NCI-H446 (cell line): ENCODE data around the gene DDC.
"Not testable (repeated sequence)": the region's sequence is repeated elsewhere in the genome, so short reads cannot be mapped to it uniquely, and the experiment has no call there.

Experiments
- DNase-seq, 2 experiments: peaks; one replicate each; lab custom pipeline; 2025; lab: John Stamatoyannopoulos, UW

DDC gene

GRCh38 chr7:50519350-50519749 lies 45.9 kb downstream of the DDC start:
- not testable (repeated sequence) for DNase-seq

GRCh38 chr7:50513166-50513871 lies 51.9 kb downstream of the DDC start:
- no peak for DNase-seq

- no peak for DNase-seq
Observed at GRCh38 chr7:50512384-50512783, 52.8 kb downstream of the DDC start.

GRCh38 chr7:50509459-50509858 lies 55.7 kb downstream of the DDC start:
- no peak for DNase-seq

- DNase-seq: no peak
Observed at GRCh38 chr7:50508471-50508943, 56.7 kb downstream of the DDC start.

- no peak for DNase-seq
Observed at GRCh38 chr7:50507898-50508470, 57.2 kb downstream of the DDC start.

GRCh38 chr7:50505553-50506210 lies 59.5 kb downstream of the DDC start:
- DNase-seq: no peak

GRCh38 chr7:50504646-50505546 lies 60.3 kb downstream of the DDC start:
- no peak for DNase-seq

- DNase-seq: no peak
Observed at GRCh38 chr7:50502947-50503346, 62.3 kb downstream of the DDC start.

GRCh38 chr7:50502001-50502684 lies 63.1 kb downstream of the DDC start:
- DNase-seq: peak in 1 of 2 experiments; percentile 18

- no peak for DNase-seq
Observed at GRCh38 chr7:50499092-50499491, 66.1 kb downstream of the DDC start.

- no peak for DNase-seq
Observed at GRCh38 chr7:50497968-50498367, 67.2 kb downstream of the DDC start.

GRCh38 chr7:50497068-50497642 lies 68.0 kb downstream of the DDC start:
- no peak for DNase-seq

- no peak for DNase-seq
Observed at GRCh38 chr7:50496569-50496968, 68.6 kb downstream of the DDC start.

- DNase-seq: no peak
Observed at GRCh38 chr7:50495746-50496145, 69.5 kb downstream of the DDC start.

GRCh38 chr7:50492770-50493519 lies 72.3 kb downstream of the DDC start:
- no peak for DNase-seq

- no peak for DNase-seq
Observed at GRCh38 chr7:50491943-50492342, 73.3 kb downstream of the DDC start.

GRCh38 chr7:50491209-50491608 lies 74.0 kb downstream of the DDC start:
- no peak for DNase-seq

- DNase-seq: no peak
Observed at GRCh38 chr7:50488379-50488778, 76.8 kb downstream of the DDC start.

GRCh38 chr7:50486512-50486911 lies 78.7 kb downstream of the DDC start:
- DNase-seq: no peak

GRCh38 chr7:50481867-50482266 lies 83.3 kb downstream of the DDC start:
- DNase-seq: no peak
